Stimulated activated naive B cell treated with anti-CD40 and anti-IgM and Interleukin-4, amounts not matched to agents 10 μg/mL and 1 μg/mL and 100 μg/mL, for 72 hours (primary cell): Measurements from ENCODE around the gene SNX22.
A peak's percentile ranks its signal among the peaks of the same experiment; 100 is the strongest.

Experiments
- ATAC-seq, 2 donors: fragments of 150-1000 bp; cut with Tn5 transposase; replicated peaks; 2 replicates each; pipeline ENCODE4 v1.10.0; 2021; ENCODE audit warnings: moderate library complexity in 1 of 2
- DNase-seq: peaks from one replicate; pipeline ENCODE4 v3.0.0; 2021
- H3K27ac Mint-ChIP-seq: one replicate; pipeline ENCODE4 v1.8.0; 2022; ENCODE audit warnings: mild to moderate bottlenecking, mixed read lengths
- H3K27me3 Mint-ChIP-seq, 2 donors: one replicate each; pipeline ENCODE4 v1.8.0; 2022; ENCODE audit warnings: mixed read lengths in 2 of 2
- H3K36me3 Mint-ChIP-seq, 2 donors: one replicate each; pipeline ENCODE4 v1.8.0; 2022; ENCODE audit warnings: mixed read lengths in 2 of 2, mild to moderate bottlenecking in 1 of 2
- H3K4me1 Mint-ChIP-seq, 2 donors: one replicate each; pipeline ENCODE4 v1.8.0; 2022; ENCODE audit warnings: mixed read lengths in 2 of 2, mild to moderate bottlenecking in 1 of 2
- H3K4me3 Mint-ChIP-seq, 2 donors: one replicate each; pipeline ENCODE4 v1.8.0; 2022; ENCODE audit warnings: mild to moderate bottlenecking in 2 of 2, mixed read lengths in 2 of 2, moderate library complexity in 1 of 2
- H3K9me3 Mint-ChIP-seq, 2 donors: one replicate each; pipeline ENCODE4 v1.8.0; 2022; ENCODE audit warnings: mixed read lengths in 2 of 2, mild to moderate bottlenecking in 1 of 2

Gene SNX22

DNA sequence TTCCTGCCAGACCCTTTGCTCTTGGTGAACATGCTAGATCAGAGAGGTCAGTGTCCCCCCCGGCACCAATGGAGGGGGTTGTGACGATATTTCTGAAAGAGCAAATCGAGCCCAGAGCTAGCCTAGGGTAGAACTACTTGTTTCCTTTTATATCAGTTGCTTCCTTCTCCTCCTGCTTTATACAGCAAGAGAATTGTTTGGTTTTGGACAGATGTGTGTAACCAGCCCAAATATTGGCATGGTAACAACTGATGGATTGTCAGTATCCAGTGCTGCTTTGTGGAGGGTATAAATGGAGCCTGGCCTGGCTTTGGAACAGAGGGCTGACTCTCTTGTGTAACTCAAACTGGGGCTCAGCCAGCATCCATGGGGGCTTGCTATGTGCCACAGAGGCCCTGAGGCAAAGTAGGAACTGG is 28.6 kb upstream of the SNX22 start:
- no peak overlapping the region for H3K4me3 Mint-ChIP-seq
- no peaks in the 10 kb centered on the region for H3K9me3 Mint-ChIP-seq
- DNase-seq (no peak), ATAC-seq (no peak)
- no peaks in the 10 kb centered on the region for H3K4me1 Mint-ChIP-seq
- no peaks in the 10 kb centered on the region for H3K27me3 Mint-ChIP-seq
- peaks cover 25 to 38% of the 10 kb centered on the region in 2 donors for H3K36me3 Mint-ChIP-seq
- no peak overlapping the region for H3K27ac Mint-ChIP-seq

- H3K4me3 Mint-ChIP-seq: no peak overlapping the region
- no peak for ATAC-seq
Observed at GRCh38 chr15:64125978-64126377, 25.6 kb upstream of the SNX22 start.

DNA sequence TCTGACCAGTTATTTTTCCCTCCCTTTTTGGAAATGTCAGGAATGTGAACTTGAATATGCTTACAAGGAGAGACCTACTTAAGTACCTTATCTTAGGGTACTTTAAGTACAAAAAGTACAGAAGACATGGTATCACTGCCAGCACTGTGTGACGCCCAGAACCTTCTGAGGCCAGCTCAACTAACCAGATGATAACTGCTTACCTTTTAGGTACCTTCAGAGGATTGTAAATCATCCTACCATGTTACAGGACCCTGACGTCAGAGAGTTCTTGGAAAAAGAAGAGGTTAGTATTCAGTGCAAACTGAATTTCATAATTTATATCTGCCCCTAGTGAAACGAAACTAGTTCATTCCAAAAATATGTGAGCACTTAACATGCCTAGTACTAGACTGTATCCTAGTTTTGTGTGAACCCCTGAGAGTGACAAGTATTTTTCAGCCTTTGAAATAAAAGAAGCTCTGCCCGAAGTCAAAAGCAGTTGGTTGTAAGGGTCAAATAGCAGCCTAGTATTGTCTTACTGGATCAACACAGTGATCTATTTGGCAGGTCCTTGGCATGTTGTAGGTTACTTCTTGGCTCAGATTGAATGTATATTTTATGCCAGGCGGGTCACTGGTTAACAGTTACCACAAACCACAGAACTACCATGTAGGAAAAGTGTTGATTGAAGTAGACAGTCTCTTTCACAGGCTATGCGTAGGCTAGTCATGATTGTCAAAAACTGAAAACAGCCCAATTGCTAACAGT is 23.8 kb upstream of the SNX22 start:
- H3K27me3 Mint-ChIP-seq: no peaks in the 10 kb centered on the region
- H3K27ac Mint-ChIP-seq: no peak overlapping the region
- no peaks in the 10 kb centered on the region for H3K9me3 Mint-ChIP-seq
- H3K4me1 Mint-ChIP-seq: no peaks in the 10 kb centered on the region
- DNase-seq: no peak
- no peak for ATAC-seq
- peaks cover 24 to 45% of the 10 kb centered on the region in 2 donors for H3K36me3 Mint-ChIP-seq
- H3K4me3 Mint-ChIP-seq: no peak overlapping the region

More at GRCh38 chr15:64125978-64126377, 25.6 kb upstream of the SNX22 start:
- DNase-seq: no peak
- no peaks in the 10 kb centered on the region for H3K4me1 Mint-ChIP-seq
- no peaks in the 10 kb centered on the region for H3K27me3 Mint-ChIP-seq
- no peak overlapping the region for H3K27ac Mint-ChIP-seq
- no peaks in the 10 kb centered on the region for H3K9me3 Mint-ChIP-seq
- peaks cover 17 to 36% of the 10 kb centered on the region in 2 donors for H3K36me3 Mint-ChIP-seq

DNA sequence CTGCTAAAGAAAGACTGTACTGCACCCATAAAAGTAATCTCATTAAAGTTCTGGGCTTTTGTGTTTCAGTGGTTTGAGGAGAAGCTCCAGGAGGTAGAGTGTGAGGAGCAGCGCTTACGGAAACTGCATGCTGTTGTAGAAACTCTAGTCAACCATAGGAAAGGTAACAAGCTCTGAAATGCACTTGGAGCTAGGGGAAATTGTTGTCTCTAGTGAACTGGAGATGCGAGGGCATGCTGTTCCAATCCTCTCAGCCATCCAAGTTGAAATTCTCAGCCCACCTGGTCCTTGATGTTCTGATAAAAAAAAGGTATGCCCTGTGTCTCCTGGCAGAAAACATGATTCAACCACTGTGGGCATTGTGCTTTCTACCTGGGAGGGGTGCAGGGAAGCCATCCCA is 21.4 kb upstream of the SNX22 start:
- no peak overlapping the region for H3K27ac Mint-ChIP-seq
- H3K36me3 Mint-ChIP-seq: peaks cover 24 to 55% of the 10 kb centered on the region in 2 donors
- H3K4me1 Mint-ChIP-seq: no peaks in the 10 kb centered on the region
- no peak overlapping the region for H3K4me3 Mint-ChIP-seq
- no peak for DNase-seq
- H3K27me3 Mint-ChIP-seq: no peaks in the 10 kb centered on the region
- no peak for ATAC-seq
- H3K9me3 Mint-ChIP-seq: no peaks in the 10 kb centered on the region

GRCh38 chr15:64131547-64131946 is 20.0 kb upstream of the SNX22 start:
- peaks cover 27 to 56% of the 10 kb centered on the region in 2 donors for H3K36me3 Mint-ChIP-seq
- DNase-seq (no peak), ATAC-seq (no peak)
- H3K9me3 Mint-ChIP-seq: no peaks in the 10 kb centered on the region
- no peak overlapping the region for H3K4me3 Mint-ChIP-seq
- H3K27me3 Mint-ChIP-seq: no peaks in the 10 kb centered on the region
- no peak overlapping the region for H3K27ac Mint-ChIP-seq
- H3K4me1 Mint-ChIP-seq: peaks cover under 1 to 7% of the 10 kb centered on the region in 2 donors

- Mint-ChIP-seq H3K9me3 (no peaks in the 10 kb centered on the region), H3K36me3 (peaks cover 31 to 62% of the 10 kb centered on the region in 2 donors), H3K27me3 (no peaks in the 10 kb centered on the region), H3K4me1 (peaks cover 7 to 14% of the 10 kb centered on the region in 2 donors), H3K4me3 (no peak overlapping the region), H3K27ac (peak overlapping the region; percentile 69)
- no peak for ATAC-seq
- DNase-seq: no peak
Observed at GRCh38 chr15:64132217-64132616, 19.3 kb upstream of the SNX22 start.

DNA sequence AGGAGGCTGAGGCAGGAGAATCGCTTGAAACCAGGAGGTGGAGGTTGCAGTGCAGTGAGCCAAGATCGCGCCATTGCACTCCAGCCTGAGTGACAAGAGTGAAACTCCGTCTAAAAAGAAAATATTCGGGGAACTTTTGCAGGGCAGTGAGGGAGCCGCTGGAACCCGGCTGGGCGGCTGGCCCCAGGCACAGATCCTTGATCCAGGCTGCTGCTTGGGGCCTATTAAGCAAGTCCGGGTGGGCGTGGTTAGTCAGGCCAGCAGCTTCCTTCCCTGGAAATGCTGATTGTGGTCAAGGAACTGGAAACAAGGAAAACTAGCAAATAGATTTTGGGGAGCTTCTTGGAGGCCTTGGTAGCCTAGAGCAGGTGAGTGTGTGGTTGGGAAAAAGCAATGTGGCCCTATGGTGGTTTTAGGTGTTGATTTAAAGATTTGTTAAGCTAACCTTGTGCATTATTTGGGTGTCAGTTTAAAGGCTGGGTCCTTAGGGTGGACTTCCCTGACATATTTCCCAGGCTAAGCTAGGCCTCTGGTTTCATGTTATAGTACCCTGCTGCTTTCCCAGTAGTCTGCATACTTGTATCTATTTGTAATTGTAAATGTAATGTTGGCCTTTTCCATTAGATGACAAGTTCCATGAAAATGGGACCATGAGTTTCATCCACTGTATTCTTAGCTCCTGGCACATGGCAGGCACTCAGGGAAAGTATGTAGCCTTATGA is 17.7 kb upstream of the SNX22 start:
- no peaks in the 10 kb centered on the region for H3K27me3 Mint-ChIP-seq
- no peak overlapping the region for H3K27ac Mint-ChIP-seq
- no peak overlapping the region for H3K4me3 Mint-ChIP-seq
- peaks cover 34 to 59% of the 10 kb centered on the region in 2 donors for H3K36me3 Mint-ChIP-seq
- ATAC-seq: no peak
- DNase-seq: no peak
- peaks cover 7 to 20% of the 10 kb centered on the region in 2 donors for H3K4me1 Mint-ChIP-seq
- H3K9me3 Mint-ChIP-seq: no peaks in the 10 kb centered on the region

- Mint-ChIP-seq H3K4me3 (no peak overlapping the region), H3K4me1 (peaks cover 7 to 20% of the 10 kb centered on the region in 2 donors), H3K27me3 (no peaks in the 10 kb centered on the region), H3K27ac (no peak overlapping the region), H3K9me3 (no peaks in the 10 kb centered on the region), H3K36me3 (peaks cover 34 to 59% of the 10 kb centered on the region in 2 donors)
- no peak for DNase-seq
- ATAC-seq: no peak
Observed at GRCh38 chr15:64134345-64134829, 17.1 kb upstream of the SNX22 start.

DNA sequence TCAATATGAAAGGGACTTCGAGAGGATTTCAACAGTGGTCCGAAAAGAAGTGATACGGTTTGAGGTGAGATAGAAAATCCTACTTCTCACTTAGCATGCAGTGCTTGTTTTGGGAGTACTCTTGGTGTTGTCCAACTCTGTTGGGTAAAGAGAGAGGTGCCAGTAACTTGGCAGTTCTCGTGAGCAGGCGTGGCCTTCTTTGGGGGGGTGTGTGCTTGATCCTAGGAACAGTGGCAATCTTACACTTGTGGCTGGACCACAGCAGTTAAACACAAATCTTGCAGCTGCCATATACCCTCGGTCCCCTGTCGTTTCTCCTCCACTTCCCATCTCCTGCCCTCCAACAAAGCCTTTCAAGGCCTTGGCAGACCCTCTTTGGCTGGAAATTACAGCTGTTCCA is 15.2 kb upstream of the SNX22 start:
- H3K4me1 Mint-ChIP-seq: peaks cover 10 to 23% of the 10 kb centered on the region in 2 donors

GRCh38 chr15:64137226-64137833 is 14.2 kb upstream of the SNX22 start:
- H3K27me3 Mint-ChIP-seq: no peaks in the 10 kb centered on the region
- DNase-seq (no peak), ATAC-seq (peak; percentile 67 to 90)
- H3K27ac Mint-ChIP-seq: no peak overlapping the region
- H3K9me3 Mint-ChIP-seq: no peaks in the 10 kb centered on the region
- peaks cover 37 to 54% of the 10 kb centered on the region in 2 donors for H3K36me3 Mint-ChIP-seq
- peaks cover 16 to 33% of the 10 kb centered on the region in 2 donors for H3K4me1 Mint-ChIP-seq
- no peak overlapping the region for H3K4me3 Mint-ChIP-seq

More for the DNA sequence above, 15.2 kb upstream of the SNX22 start:
- H3K9me3 Mint-ChIP-seq: no peaks in the 10 kb centered on the region
- peaks cover 36 to 55% of the 10 kb centered on the region in 2 donors for H3K36me3 Mint-ChIP-seq
- H3K27ac Mint-ChIP-seq: peak overlapping the region; percentile 53
- no peaks in the 10 kb centered on the region for H3K27me3 Mint-ChIP-seq
- H3K4me3 Mint-ChIP-seq: no peak overlapping the region
- DNase-seq (no peak), ATAC-seq (no peak)

DNA sequence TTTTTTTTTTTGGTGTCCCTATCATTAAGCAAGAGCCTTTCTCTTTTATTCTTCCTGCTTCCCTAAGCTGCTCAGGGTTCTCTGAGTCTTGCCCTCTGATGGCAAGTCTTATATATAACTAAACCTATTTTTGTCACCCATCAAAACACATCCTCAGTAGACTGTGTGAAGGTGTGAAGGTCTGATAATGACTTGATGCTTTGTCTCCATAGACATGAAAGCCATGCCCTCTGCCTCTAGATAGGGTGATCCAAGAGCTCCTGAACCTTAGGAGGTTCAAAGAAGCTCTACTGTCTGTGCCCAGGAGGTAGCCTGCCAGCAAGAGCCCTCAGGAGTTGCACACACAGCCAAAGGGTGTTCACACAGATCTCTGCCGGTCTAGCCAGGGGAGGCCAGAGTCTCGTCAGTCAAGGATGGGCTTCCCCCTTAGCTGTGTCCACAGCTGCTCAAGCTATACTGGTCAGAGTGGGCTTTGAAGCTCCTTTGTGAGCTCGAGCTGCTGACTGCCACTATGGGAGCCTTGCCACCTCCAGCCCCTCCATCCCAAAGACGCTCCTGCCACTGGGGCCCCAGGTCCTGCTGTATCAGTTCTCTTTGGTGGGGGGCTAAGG is 13.1 kb upstream of the SNX22 start:
- Mint-ChIP-seq H3K4me1 (peaks cover 17 to 36% of the 10 kb centered on the region in 2 donors), H3K27me3 (no peaks in the 10 kb centered on the region), H3K36me3 (peaks cover 30 to 50% of the 10 kb centered on the region in 2 donors), H3K9me3 (no peaks in the 10 kb centered on the region), H3K4me3 (no peak overlapping the region), H3K27ac (peak overlapping the region; percentile 79)
- DNase-seq: no peak
- ATAC-seq: no peak

GRCh38 chr15:64141798-64142512 is 9.6 kb upstream of the SNX22 start:
- no peaks in the 10 kb centered on the region for H3K27me3 Mint-ChIP-seq
- H3K4me3 Mint-ChIP-seq: no peak overlapping the region
- peaks cover 36 to 47% of the 10 kb centered on the region in 2 donors for H3K36me3 Mint-ChIP-seq
- ATAC-seq (no peak), DNase-seq (no peak)
- no peaks in the 10 kb centered on the region for H3K9me3 Mint-ChIP-seq
- peaks cover 24 to 47% of the 10 kb centered on the region in 2 donors for H3K4me1 Mint-ChIP-seq
- H3K27ac Mint-ChIP-seq: peak overlapping the region; percentile 68

DNA sequence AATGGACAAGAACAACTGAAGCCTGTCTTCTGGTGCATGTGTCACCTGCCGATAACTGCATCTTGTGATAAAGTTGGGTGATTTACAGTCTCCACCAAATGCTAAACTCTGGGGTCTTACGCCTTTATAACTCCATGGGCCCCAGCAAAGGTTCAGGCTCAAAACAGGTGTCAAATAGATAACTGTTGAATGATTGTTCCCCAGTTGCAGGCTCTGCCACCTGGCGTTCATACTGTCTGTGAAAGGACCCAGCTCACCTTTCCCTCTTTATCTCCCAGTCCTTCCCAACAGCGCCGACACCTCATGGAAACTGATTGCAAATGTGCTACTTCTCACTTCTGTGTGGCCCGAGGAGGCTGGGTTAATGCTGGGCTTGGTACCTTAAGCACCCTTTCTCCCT is 8.3 kb upstream of the SNX22 start:
- no peak for ATAC-seq
- Mint-ChIP-seq H3K9me3 (no peaks in the 10 kb centered on the region), H3K4me3 (no peak overlapping the region), H3K4me1 (peaks cover 22 to 41% of the 10 kb centered on the region in 2 donors), H3K27me3 (no peaks in the 10 kb centered on the region), H3K36me3 (peaks cover 34 to 41% of the 10 kb centered on the region in 2 donors), H3K27ac (peak overlapping the region; percentile 56)
- no peak for DNase-seq
